IMR-90 (cell line): ENCODE data around the gene HOATZ. TPM values are rescaled to one million over a fixed set of nuclear protein-coding genes. Genes with fewer than 3 reads are reported as not detected.

Experiments
- ATAC-seq: fragments of 200-7000 bp; cut with Tn5 transposase; 2 replicates; pipeline ENCODE4 v1.9.1; 2020; ENCODE audit warnings: low read depth, mild to moderate bottlenecking, moderate library complexity
- BruUV-seq: library from RNA; stranded (reverse); fragments of 400-500 nt; replicated peaks from 2 replicates; lab custom pipeline; 2021; lab: Mats Ljungman, UMichigan
- CTCF ChIA-PET: fragments of 300-600 bp; formaldehyde crosslinking; extraction: SDS; loops from one replicate; lab custom pipeline; 2021; ENCODE audit warnings: antibody characterized with exemption; lab: Yijun Ruan, JAX
- POLR2A ChIA-PET: fragments of 300-600 bp; sonication (Branson Sonifier 250); formaldehyde crosslinking; loops from one replicate; lab custom pipeline; 2022; ENCODE audit warnings: antibody characterized with exemption; ENCODE audit not compliant: unreplicated experiment; lab: Charles Lee
- DNase-seq: peaks from one replicate; pipeline ENCODE4 v3.0.0; 2013
- H2AFZ ChIP-seq: replicated peaks from 2 replicates; pipeline ENCODE3; 2013; ENCODE audit warnings: low read length, mild to moderate bottlenecking; ENCODE audit not compliant: poor library complexity
- H2AK5ac ChIP-seq: 2 replicates; pipeline ENCODE4 v1.6.1; 2013; ENCODE audit warnings: low read depth, low read length, inconsistent platforms
- H2AK9ac ChIP-seq: replicated peaks from 2 replicates; pipeline ENCODE3; 2013; ENCODE audit warnings: mild to moderate bottlenecking, low read depth, low read length, moderate library complexity; ENCODE audit not compliant: poor library complexity
- H2BK120ac ChIP-seq: 2 replicates; pipeline ENCODE4 v1.6.1; 2013; ENCODE audit warnings: low read depth, low read length, inconsistent platforms
- H2BK15ac ChIP-seq: 3 replicates; pipeline ENCODE4 v1.6.1; 2013; ENCODE audit warnings: low read depth, low read length, inconsistent platforms
- H2BK20ac ChIP-seq: 2 replicates; pipeline ENCODE4 v1.6.1; 2013; ENCODE audit warnings: low read depth, mild to moderate bottlenecking, inconsistent platforms, low read length, moderate library complexity
- H2BK5ac ChIP-seq: 2 replicates; pipeline ENCODE4 v1.6.1; 2013; ENCODE audit warnings: mild to moderate bottlenecking, low read depth, low read length, inconsistent platforms; ENCODE audit not compliant: poor library complexity, severe bottlenecking
- H3K14ac ChIP-seq: replicated peaks from 2 replicates; pipeline ENCODE4 v1.6.1; 2013; ENCODE audit warnings: low read depth, low read length, inconsistent platforms
- H3K18ac ChIP-seq: 2 replicates; pipeline ENCODE4 v1.6.1; 2013; ENCODE audit warnings: low read depth, low read length, control low read depth
- H3K23ac ChIP-seq: 2 replicates; pipeline ENCODE4 v1.6.1; 2013; ENCODE audit warnings: low read depth, low read length, inconsistent platforms
- H3K27ac ChIP-seq: 2 replicates; pipeline ENCODE4 v1.5.1; 2013; ENCODE audit warnings: mild to moderate bottlenecking, control low read depth, low read length; ENCODE audit not compliant: insufficient read depth
- H3K27me3 ChIP-seq: 2 replicates; pipeline ENCODE4 v1.6.1; 2013; ENCODE audit warnings: low read length; ENCODE audit not compliant: control insufficient read depth, insufficient read depth
- H3K36me3 ChIP-seq: 2 replicates; pipeline ENCODE4 v1.6.1; 2013; ENCODE audit warnings: low read length, mixed read lengths; ENCODE audit not compliant: control insufficient read depth, insufficient read depth
- H3K4ac ChIP-seq: 2 replicates; pipeline ENCODE4 v1.6.1; 2013; ENCODE audit warnings: low read depth, low read length, inconsistent platforms
- H3K4me1 ChIP-seq: 2 replicates; pipeline ENCODE4 v1.6.1; 2013; ENCODE audit warnings: low read length, mixed read lengths; ENCODE audit not compliant: control insufficient read depth, insufficient read depth
- H3K4me2 ChIP-seq: 2 replicates; pipeline ENCODE4 v1.6.1; 2013; ENCODE audit warnings: low read depth, mild to moderate bottlenecking, control low read depth, low read length, moderate library complexity
- H3K4me3 ChIP-seq: 2 replicates; pipeline ENCODE4 v1.5.1; 2013; ENCODE audit warnings: low read depth, mild to moderate bottlenecking, control low read depth, low read length, moderate library complexity; ENCODE audit not compliant: insufficient read depth
- H3K56ac ChIP-seq: 2 replicates; pipeline ENCODE4 v1.6.1; 2013; ENCODE audit warnings: low read length, inconsistent platforms; ENCODE audit not compliant: insufficient read depth; ENCODE audit errors: extremely low read depth
- H3K79me1 ChIP-seq, 2 experiments: 2 replicates each; pipeline ENCODE4 v1.6.1; 2013; ENCODE audit warnings: low read length in 2 of 2, inconsistent platforms in 1 of 2, low read depth in 1 of 2
- H3K9ac ChIP-seq: 2 replicates; pipeline ENCODE4 v1.6.1; 2013; ENCODE audit warnings: low read depth, low read length, control low read depth
- H3K9me1 ChIP-seq: 2 replicates; pipeline ENCODE4 v1.6.1; 2013; ENCODE audit warnings: low read length, inconsistent platforms; ENCODE audit not compliant: insufficient read depth
- H3K9me3 ChIP-seq: 2 replicates; pipeline ENCODE4 v1.6.1; 2013; ENCODE audit warnings: low read length; ENCODE audit not compliant: control insufficient read depth, insufficient read depth
- H4K20me1 ChIP-seq: 2 replicates; pipeline ENCODE4 v1.6.1; 2013; ENCODE audit warnings: low read length, inconsistent platforms; ENCODE audit not compliant: insufficient read depth
- H4K5ac ChIP-seq: 2 replicates; pipeline ENCODE4 v1.6.1; 2013; ENCODE audit warnings: mild to moderate bottlenecking, low read depth, low read length, control low read depth
- H4K8ac ChIP-seq, 2 experiments: 2 replicates each; pipeline ENCODE4 v1.6.1; 2013; ENCODE audit warnings: low read depth in 2 of 2, low read length in 2 of 2, control low read depth in 1 of 2, inconsistent platforms in 1 of 2
- H4K91ac ChIP-seq: 2 replicates; pipeline ENCODE4 v1.6.1; 2013; ENCODE audit warnings: low read depth, low read length, inconsistent platforms; ENCODE audit not compliant: insufficient read depth
- BHLHE40 ChIP-seq: fragments of 150-350 bp; IDR thresholded peaks from 2 replicates; pipeline ENCODE4 v1.6.1; 2016; ENCODE audit warnings: mild to moderate bottlenecking, low read depth, low read length
- CEBPB ChIP-seq: IDR thresholded peaks from 2 replicates; pipeline ENCODE4 v1.6.1; 2012; ENCODE audit warnings: low read depth, low read length, improper control_type of control experiment
- CHD1 ChIP-seq: IDR thresholded peaks from 2 replicates; pipeline ENCODE4 v1.6.1; 2012; ENCODE audit warnings: low read depth, low read length, improper control_type of control experiment
- FOS ChIP-seq: fragments of 150-350 bp; IDR thresholded peaks from 2 replicates; pipeline ENCODE4 v1.6.1; 2016; ENCODE audit warnings: low read depth, low read length
- MAFK ChIP-seq: IDR thresholded peaks from 2 replicates; pipeline ENCODE4 v1.6.1; 2012; ENCODE audit warnings: low read depth, low read length, improper control_type of control experiment
- MAZ ChIP-seq: IDR thresholded peaks from 2 replicates; pipeline ENCODE4 v1.6.1; 2012; ENCODE audit warnings: low read depth, mild to moderate bottlenecking, low read length, improper control_type of control experiment, moderate library complexity, borderline replicate concordance
- MXI1 ChIP-seq: IDR thresholded peaks from 2 replicates; pipeline ENCODE4 v1.6.1; 2012; ENCODE audit warnings: low read depth, mild to moderate bottlenecking, low read length, moderate library complexity, borderline replicate concordance
- NFE2L2 ChIP-seq: fragments of 150-350 bp; IDR thresholded peaks from 2 replicates; pipeline ENCODE4 v1.6.1; 2016; ENCODE audit warnings: low read depth, mild to moderate bottlenecking, low read length
- POLR2A ChIP-seq: IDR thresholded peaks from 2 replicates; pipeline ENCODE4 v1.6.1; 2012; ENCODE audit warnings: mild to moderate bottlenecking, low read depth, low read length
- RAD21 ChIP-seq: IDR thresholded peaks from 2 replicates; pipeline ENCODE4 v1.6.1; 2012; ENCODE audit warnings: low read length, improper control_type of control experiment
- RCOR1 ChIP-seq: IDR thresholded peaks from 2 replicates; pipeline ENCODE4 v1.6.1; 2012; ENCODE audit warnings: mild to moderate bottlenecking, low read length, improper control_type of control experiment; ENCODE audit not compliant: insufficient replicate concordance
- RFX5 ChIP-seq: IDR thresholded peaks from 2 replicates; pipeline ENCODE4 v1.8.0; 2012; ENCODE audit warnings: low read depth, mild to moderate bottlenecking, low read length, moderate library complexity
- SMC3 ChIP-seq: fragments of 150-350 bp; IDR thresholded peaks from 2 replicates; pipeline ENCODE4 v1.6.1; 2016; ENCODE audit warnings: low read depth, mild to moderate bottlenecking, antibody characterized with exemption, low read length, moderate library complexity
- WGBS, 2 experiments: methylation state at CpG; one replicate each; pipeline versions ENCODE4 v1.1.5 to v1.1.7; 2013; ENCODE audit warnings: missing lambda C conversion rate in 2 of 2; ENCODE audit not compliant: insufficient read length in 1 of 2; ENCODE audit errors: extremely low coverage in 2 of 2; 5-methylcytosine and 5-hydroxymethylcytosine counted together
- dilution Hi-C: fragments of 300-500 bp; cut with HindIII; formaldehyde crosslinking; loops from one replicate; pipeline ENCODE4 v1.14.3; 2018; ENCODE audit warnings: low sequenced_read_pairs; ENCODE audit not compliant: unreplicated experiment
- in situ Hi-C: fragments of 300-500 bp; cut with MboI; formaldehyde crosslinking; loops from 3 replicates; pipeline ENCODE4 v1.14.3; 2019; ENCODE audit warnings: low sequenced_read_pairs, inconsistent platforms, mixed read lengths
- intact Hi-C: fragments of 100-400 bp; cut with micrococcal nuclease; formaldehyde crosslinking; loops from 2 replicates; pipeline ENCODE4 v1.10.0; 2022
- polyA plus RNA-seq, 3 experiments: library from polyadenylated mRNA; depleted of rRNA; stranded (reverse); fragments of >200 nt; gene quantifications; 2 replicates each; pipeline ENCODE4 v1.2.3, GENCODE V29; 2012; ENCODE audit warnings: low replicate concordance in 1 of 3
- total RNA-seq: library from RNA; depleted of rRNA; stranded (reverse); fragments of >200 nt; gene quantifications from 2 replicates; pipeline ENCODE4 v1.2.3, GENCODE V29; 2012
- TF ChIP-seq, protein P1 (sequence below): fragments of 150-350 bp; IDR thresholded peaks from 2 replicates; pipeline ENCODE4 v1.6.1; 2016; ENCODE audit warnings: low read depth, mild to moderate bottlenecking, low read length, moderate library complexity, borderline replicate concordance
- TF ChIP-seq, protein P2 (sequence below): fragments of 150-350 bp; IDR thresholded peaks from 2 replicates; pipeline ENCODE4 v1.6.1; 2017; ENCODE audit warnings: mild to moderate bottlenecking, antibody characterized with exemption, low read length, low read depth

HOATZ gene
- total and polyA plus RNA-seq, 2 of the 4 experiments (the other 2 are of a cell fraction) = not detected

DNA sequence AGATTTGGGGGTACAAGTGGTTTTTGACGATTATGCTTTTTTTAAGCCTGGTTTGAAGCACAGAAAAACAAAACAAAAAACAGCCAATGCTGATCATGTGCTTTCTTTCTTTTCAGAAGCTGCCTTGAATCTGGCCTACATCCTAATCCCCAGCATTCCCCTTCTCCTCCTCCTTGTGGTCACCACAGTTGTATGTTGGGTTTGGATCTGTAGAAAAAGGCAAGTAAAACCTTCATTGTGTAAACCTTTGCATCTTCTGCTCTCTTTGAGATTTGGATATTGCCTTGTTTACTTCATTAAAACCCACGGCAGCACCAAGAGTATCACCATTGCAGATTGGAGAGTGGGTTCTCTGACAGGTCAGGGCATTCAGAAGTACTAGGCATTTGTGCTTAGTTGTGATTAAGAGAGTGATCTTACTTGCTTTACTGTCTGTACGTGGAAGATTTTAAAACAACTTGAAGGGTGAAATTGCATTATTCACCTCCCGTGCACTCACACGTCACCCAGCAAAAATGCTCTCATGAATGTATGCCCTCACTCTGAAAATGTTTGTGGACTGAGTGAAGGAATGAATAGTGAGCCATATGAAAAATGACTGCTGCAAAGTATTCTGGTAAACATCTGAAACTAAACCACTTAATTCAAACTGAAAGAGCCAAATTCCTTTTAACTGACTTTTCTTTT is 43.0 kb downstream of the HOATZ start:
- peaks cover 16% of the 10 kb centered on the region for H3K9me1 ChIP-seq
- peaks cover 32% of the 10 kb centered on the region for H3K36me3 ChIP-seq
- H2BK20ac ChIP-seq = peak overlapping the region; percentile 97
- H3K18ac ChIP-seq = peak overlapping the region; percentile 94
- peak; percentile 99 for DNase-seq
- no peaks in the 10 kb centered on the region for H3K27me3 ChIP-seq
- peak overlapping the region; percentile 21 for H2AK9ac ChIP-seq
- H3K4me1 ChIP-seq = peaks cover 47% of the 10 kb centered on the region
- no peak overlapping the region for H2AFZ ChIP-seq
- H3K4me2 ChIP-seq = peak overlapping the region; percentile 66
- H3K14ac ChIP-seq = peak overlapping the region; percentile 84
- H3K23ac ChIP-seq = peak overlapping the region; percentile 90
- no CpG with 5 or more reads among the region's 5 CpGs for WGBS, 2 experiments
- intact Hi-C loops = loop anchor here (1.0 to 2.0 kb wide), 2 partner anchors 17 to 103 kb away; partner anchors contain the start of gene LAYN
- ATAC-seq = peak; percentile 78
- H4K5ac ChIP-seq = peak overlapping the region; percentile 85
- peak overlapping the region; percentile 98 for H4K91ac ChIP-seq
- H3K79me1 ChIP-seq = peaks cover 12 to 36% of the 10 kb centered on the region in 2 experiments
- peak overlapping the region; percentile 56 for H3K9ac ChIP-seq
- no peak overlapping the region for H3K4me3 ChIP-seq
- peaks cover 3% of the 10 kb centered on the region; the same call in 1 of the 2 replicates for H4K20me1 ChIP-seq
- H2AK5ac ChIP-seq = peak overlapping the region; percentile 68
- BruUV-seq = no TSS peak
- ChIA-PET POLR2A (no interaction called here), CTCF (interaction anchor here (0.6 to 1.6 kb wide), 6 partner anchors 10 to 488 kb away, joined by 3 to 5 read pairs (median 3); no protein-coding TSS in a partner anchor)
- H2BK120ac ChIP-seq = peak overlapping the region; percentile 97
- peak overlapping the region; percentile 98 for H3K56ac ChIP-seq
- H3K9me3 ChIP-seq = peaks cover 2% of the 10 kb centered on the region; the same call in 1 of the 2 replicates
- in situ Hi-C loops = no loop called here
- H2BK5ac ChIP-seq = peak overlapping the region; percentile 98
- dilution Hi-C loops = no loop called here
- peak overlapping the region; percentile 74 for H2BK15ac ChIP-seq
- H3K27ac ChIP-seq = peak overlapping the region; percentile 100
- peak overlapping the region; percentile 51 to 87 for H4K8ac ChIP-seq
- peak overlapping the region; percentile 92 for H3K4ac ChIP-seq
- TF ChIP-seq, protein P1, sequence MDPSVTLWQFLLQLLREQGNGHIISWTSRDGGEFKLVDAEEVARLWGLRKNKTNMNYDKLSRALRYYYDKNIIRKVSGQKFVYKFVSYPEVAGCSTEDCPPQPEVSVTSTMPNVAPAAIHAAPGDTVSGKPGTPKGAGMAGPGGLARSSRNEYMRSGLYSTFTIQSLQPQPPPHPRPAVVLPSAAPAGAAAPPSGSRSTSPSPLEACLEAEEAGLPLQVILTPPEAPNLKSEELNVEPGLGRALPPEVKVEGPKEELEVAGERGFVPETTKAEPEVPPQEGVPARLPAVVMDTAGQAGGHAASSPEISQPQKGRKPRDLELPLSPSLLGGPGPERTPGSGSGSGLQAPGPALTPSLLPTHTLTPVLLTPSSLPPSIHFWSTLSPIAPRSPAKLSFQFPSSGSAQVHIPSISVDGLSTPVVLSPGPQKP = no peak
- TF ChIP-seq POLR2A = no peak; the same call in 1 of the 2 replicates
- no peak for TF ChIP-seq RFX5
- peak; percentile 70 for TF ChIP-seq MAFK
- no peak; the same call in 1 of the 2 replicates for TF ChIP-seq RAD21
- peak; percentile 83 for TF ChIP-seq CEBPB
- TF ChIP-seq MXI1 = no peak
- TF ChIP-seq, protein P2, sequence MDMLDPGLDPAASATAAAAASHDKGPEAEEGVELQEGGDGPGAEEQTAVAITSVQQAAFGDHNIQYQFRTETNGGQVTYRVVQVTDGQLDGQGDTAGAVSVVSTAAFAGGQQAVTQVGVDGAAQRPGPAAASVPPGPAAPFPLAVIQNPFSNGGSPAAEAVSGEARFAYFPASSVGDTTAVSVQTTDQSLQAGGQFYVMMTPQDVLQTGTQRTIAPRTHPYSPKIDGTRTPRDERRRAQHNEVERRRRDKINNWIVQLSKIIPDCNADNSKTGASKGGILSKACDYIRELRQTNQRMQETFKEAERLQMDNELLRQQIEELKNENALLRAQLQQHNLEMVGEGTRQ = no peak
- peak; percentile 72 for TF ChIP-seq RCOR1
- no peak for TF ChIP-seq NFE2L2
- TF ChIP-seq FOS = peak; percentile 89
- peak; percentile 29; the same call in 1 of the 2 replicates for TF ChIP-seq MAZ
- no peak for TF ChIP-seq SMC3
- peak; percentile 98 for TF ChIP-seq BHLHE40
- TF ChIP-seq CHD1 = no peak
